HG03378 (cell line): ENCODE measurements around the gene PLEKHA1.

Source experiments
- ATAC-seq: cut with Tn5 transposase; IDR thresholded peaks from one replicate; pipeline ENCODE4 v1.9.1; 2021; ENCODE audit warnings: mild to moderate bottlenecking, moderate library complexity; ENCODE audit not compliant: unreplicated experiment

PLEKHA1 gene

GRCh38 chr10:122475591-122476332 is 101.3 kb downstream of the PLEKHA1 start:
- no peak for ATAC-seq

GRCh38 chr10:122476333-122476695 is 101.8 kb downstream of the PLEKHA1 start:
- no peak for ATAC-seq

GRCh38 chr10:122477436-122477835 is 102.9 kb downstream of the PLEKHA1 start:
- ATAC-seq = no peak

- no peak for ATAC-seq
Observed at GRCh38 chr10:122478971-122479370, 104.5 kb downstream of the PLEKHA1 start.

- ATAC-seq = no peak
Observed at GRCh38 chr10:122480146-122480833, 105.8 kb downstream of the PLEKHA1 start.

DNA sequence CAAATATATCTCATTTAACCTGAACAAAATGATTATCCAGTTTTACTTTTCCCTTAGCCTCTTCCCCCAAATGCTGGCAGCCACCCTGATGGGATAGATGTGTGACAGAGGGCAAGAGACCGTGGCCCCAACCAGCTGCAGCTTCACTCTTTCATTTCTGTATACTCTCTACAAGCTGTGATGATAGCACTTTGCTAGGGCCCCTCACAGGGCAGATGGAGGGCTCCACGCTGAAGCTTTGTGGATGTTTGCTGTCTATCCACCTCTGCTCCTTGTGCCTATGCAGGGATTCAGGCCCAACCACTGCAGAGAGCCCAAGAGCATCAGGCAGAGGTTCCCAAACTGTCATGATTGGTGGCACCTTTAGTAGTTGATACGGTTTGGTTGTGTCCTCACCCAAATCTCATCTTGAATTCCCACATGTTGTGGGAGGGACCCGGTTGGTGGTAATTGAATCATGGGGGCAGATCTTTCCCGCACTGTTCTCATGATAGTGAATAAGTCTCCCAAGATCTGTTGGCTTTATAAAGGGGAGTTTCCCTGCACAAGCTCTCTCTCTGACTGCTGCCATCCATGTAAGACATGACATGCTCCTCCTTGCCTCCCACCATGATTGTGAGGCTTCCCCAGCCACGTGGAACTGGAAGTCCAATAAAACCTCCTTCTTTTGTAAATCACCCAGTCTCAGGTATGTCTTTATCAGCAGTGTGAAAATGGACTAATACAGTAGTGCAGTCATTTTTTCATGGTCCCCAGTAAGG is 107.0 kb downstream of the PLEKHA1 start:
- ATAC-seq = no peak
